K562 (cell line): Measurements from ENCODE around the gene TRIM2.

ENCODE experiments used
- EP300 ChIP-seq: IDR thresholded peaks from 2 replicates; pipeline ENCODE4 v1.6.1; 2012; ENCODE audit warnings: low read length, improper control_type of control experiment
- MAX ChIP-seq: sonication (generic); formaldehyde crosslinking; IDR thresholded peaks from 2 replicates; pipeline ENCODE4 v1.9.0; 2022; ENCODE audit warnings: mild to moderate bottlenecking, missing genetic modification reagents
- NR3C1 ChIP-seq: sonication (generic); formaldehyde crosslinking; IDR thresholded peaks from 2 replicates; pipeline ENCODE4 v1.8.1; 2022; ENCODE audit warnings: missing genetic modification reagents
- RBM17 ChIP-seq: fragments of 200-400 bp; formaldehyde crosslinking; IDR thresholded peaks from 2 replicates; pipeline ENCODE4 v1.6.1; 2017; ENCODE audit warnings: low read depth, mild to moderate bottlenecking, low read length, borderline replicate concordance
- ZFP91 ChIP-seq: sonication (generic); formaldehyde crosslinking; IDR thresholded peaks from 2 replicates; pipeline ENCODE4 v1.8.0; 2022; ENCODE audit warnings: mild to moderate bottlenecking, missing genetic modification reagents
- ZNF280B ChIP-seq: fragments of 250-450 bp; sonication (Bioruptor Pico); IDR thresholded peaks from 2 replicates; pipeline ENCODE4 v1.5.1; 2021; ENCODE audit warnings: mild to moderate bottlenecking
- ZNF324 ChIP-seq: fragments of 250-450 bp; sonication (Bioruptor Pico); IDR thresholded peaks from 2 replicates; pipeline ENCODE4 v1.4.0; 2020; ENCODE audit warnings: mild to moderate bottlenecking
- ZNF384 ChIP-seq: IDR thresholded peaks from 2 replicates; pipeline ENCODE4 v1.6.1; 2012; ENCODE audit warnings: low read depth, low read length, improper control_type of control experiment
- TF ChIP-seq, protein P1 (sequence below): sonication (generic); formaldehyde crosslinking; IDR thresholded peaks from 2 replicates; pipeline ENCODE4 v1.8.1; 2022; ENCODE audit warnings: missing genetic modification reagents

GRCh38 chr4:153332936-153333335 lies 128.7 kb downstream of the TRIM2 start:
- TF ChIP-seq ZNF324 (CRISPR knock-in tag) = no peak
- TF ChIP-seq ZFP91 (CRISPR knock-in tag) = no peak
- TF ChIP-seq EP300 = no peak
- TF ChIP-seq, protein P1, sequence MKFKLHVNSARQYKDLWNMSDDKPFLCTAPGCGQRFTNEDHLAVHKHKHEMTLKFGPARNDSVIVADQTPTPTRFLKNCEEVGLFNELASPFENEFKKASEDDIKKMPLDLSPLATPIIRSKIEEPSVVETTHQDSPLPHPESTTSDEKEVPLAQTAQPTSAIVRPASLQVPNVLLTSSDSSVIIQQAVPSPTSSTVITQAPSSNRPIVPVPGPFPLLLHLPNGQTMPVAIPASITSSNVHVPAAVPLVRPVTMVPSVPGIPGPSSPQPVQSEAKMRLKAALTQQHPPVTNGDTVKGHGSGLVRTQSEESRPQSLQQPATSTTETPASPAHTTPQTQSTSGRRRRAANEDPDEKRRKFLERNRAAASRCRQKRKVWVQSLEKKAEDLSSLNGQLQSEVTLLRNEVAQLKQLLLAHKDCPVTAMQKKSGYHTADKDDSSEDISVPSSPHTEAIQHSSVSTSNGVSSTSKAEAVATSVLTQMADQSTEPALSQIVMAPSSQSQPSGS (CRISPR knock-in tag) = no peak
- TF ChIP-seq RBM17 = no peak
- TF ChIP-seq MAX (CRISPR knock-in tag) = no peak
- no peak for TF ChIP-seq ZNF280B (CRISPR knock-in tag)
- no peak for TF ChIP-seq NR3C1 (CRISPR knock-in tag)
- no peak for TF ChIP-seq ZNF384
